AG04449 (cell line): ENCODE results near the gene GRIK2.

Source experiments
- CTCF ChIA-PET: fragments of 350-600 bp; formaldehyde crosslinking; extraction: SDS; loops from one replicate; lab custom pipeline; 2021; ENCODE audit warnings: antibody characterized with exemption; lab: Yijun Ruan, JAX
- POLR2A ChIA-PET: fragments of 400-600, 350-600 bp; formaldehyde crosslinking; extraction: SDS; loops from one replicate; lab custom pipeline; 2020; ENCODE audit warnings: antibody characterized with exemption, inconsistent platforms; lab: Yijun Ruan, JAX
- DNase-seq: peaks from one replicate; pipeline ENCODE4 v3.0.0-alpha.2; 2010; ENCODE audit warnings: low read depth, low spot score
- H3K4me3 ChIP-seq: 2 replicates; pipeline ENCODE4 v1.5.1; 2011; ENCODE audit warnings: low read depth, mild to moderate bottlenecking, control low read depth, low read length
- TF ChIP-seq, protein P1 (sequence below): IDR thresholded peaks from one replicate; pipeline ENCODE4 v1.5.1; 2011; ENCODE audit warnings: mild to moderate bottlenecking, moderate library complexity, low read length, control low read depth, inconsistent platforms; ENCODE audit not compliant: insufficient read depth; ENCODE audit errors: missing control alignments

Gene GRIK2

DNA sequence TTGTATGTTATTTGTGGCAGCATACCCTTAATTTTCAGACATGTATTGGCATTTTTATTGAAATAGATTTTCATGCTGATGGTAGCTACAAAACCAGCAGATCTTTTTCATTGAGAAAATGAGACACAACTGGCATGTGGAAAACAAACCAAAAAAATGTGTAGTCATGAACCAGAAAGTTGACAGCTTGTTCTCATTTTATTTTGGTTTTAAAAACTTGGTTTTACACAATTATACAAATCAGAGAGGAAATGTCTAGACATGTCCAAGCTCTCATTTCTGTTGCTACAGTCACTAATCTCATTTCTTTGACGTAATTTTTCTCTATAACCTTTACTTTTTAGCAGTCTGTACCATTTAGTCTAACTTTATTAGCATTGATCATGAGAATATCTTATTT lies 85.4 kb downstream of the GRIK2 start:
- TF ChIP-seq, protein P1, sequence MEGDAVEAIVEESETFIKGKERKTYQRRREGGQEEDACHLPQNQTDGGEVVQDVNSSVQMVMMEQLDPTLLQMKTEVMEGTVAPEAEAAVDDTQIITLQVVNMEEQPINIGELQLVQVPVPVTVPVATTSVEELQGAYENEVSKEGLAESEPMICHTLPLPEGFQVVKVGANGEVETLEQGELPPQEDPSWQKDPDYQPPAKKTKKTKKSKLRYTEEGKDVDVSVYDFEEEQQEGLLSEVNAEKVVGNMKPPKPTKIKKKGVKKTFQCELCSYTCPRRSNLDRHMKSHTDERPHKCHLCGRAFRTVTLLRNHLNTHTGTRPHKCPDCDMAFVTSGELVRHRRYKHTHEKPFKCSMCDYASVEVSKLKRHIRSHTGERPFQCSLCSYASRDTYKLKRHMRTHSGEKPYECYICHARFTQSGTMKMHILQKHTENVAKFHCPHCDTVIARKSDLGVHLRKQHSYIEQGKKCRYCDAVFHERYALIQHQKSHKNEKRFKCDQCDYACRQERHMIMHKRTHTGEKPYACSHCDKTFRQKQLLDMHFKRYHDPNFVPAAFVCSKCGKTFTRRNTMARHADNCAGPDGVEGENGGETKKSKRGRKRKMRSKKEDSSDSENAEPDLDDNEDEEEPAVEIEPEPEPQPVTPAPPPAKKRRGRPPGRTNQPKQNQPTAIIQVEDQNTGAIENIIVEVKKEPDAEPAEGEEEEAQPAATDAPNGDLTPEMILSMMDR: no peak
- CTCF ChIA-PET: interaction anchor here (2.5 kb wide), 1 partner anchor 15 kb away, joined by 4 read pairs; no protein-coding TSS in a partner anchor
- POLR2A ChIA-PET: no interaction called here

DNA sequence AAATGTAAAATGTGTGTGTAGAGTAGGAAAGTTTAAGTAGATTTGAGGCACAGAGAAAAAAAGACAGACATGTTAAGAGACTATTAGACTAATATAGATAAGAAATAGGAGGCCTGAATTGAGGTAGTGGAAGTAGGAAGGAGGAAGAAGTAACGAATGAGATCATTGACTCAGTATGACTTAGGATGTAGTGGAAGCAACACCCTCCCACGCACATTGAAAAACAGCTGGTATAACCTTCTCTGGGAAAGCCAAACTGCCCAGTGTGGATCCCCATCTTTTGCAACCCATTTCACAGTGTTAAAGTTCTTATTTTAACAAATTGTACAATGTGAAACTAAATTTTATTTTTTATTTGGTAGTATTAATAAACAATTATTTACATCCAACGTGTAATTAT lies 89.1 kb downstream of the GRIK2 start:
- DNase-seq: no peak
- TF ChIP-seq, protein P1: no peak
- POLR2A ChIA-PET: no interaction called here
- CTCF ChIA-PET: interaction anchor here (0.9 kb wide), 1 partner anchor 11 kb away, joined by 3 read pairs; no protein-coding TSS in a partner anchor
- no peak overlapping the region for H3K4me3 ChIP-seq

More for the DNA sequence above, 85.4 kb downstream of the GRIK2 start:
- no peak for DNase-seq
- H3K4me3 ChIP-seq: no peak overlapping the region

DNA sequence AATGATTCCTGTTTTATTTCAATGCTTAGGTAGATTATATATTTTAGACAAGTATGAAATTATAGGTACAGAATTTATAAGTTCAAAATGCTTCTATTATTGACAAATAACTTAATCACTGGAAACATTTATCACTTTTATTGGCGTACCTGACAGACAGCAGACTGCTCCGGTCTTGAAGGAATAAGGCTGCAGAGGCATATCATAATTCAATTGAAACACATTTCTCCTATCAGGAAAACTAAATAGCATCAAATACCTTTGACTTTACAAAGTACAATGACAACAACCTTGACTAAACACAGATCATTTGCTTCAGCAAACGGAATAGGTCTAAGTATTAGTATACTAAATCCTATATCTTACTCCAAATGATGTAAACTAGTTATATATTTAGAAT lies 91.3 kb downstream of the GRIK2 start:
- no peak overlapping the region for H3K4me3 ChIP-seq
- POLR2A ChIA-PET: no interaction called here
- TF ChIP-seq, protein P1: no peak
- CTCF ChIA-PET: no interaction called here
- DNase-seq: no peak

DNA sequence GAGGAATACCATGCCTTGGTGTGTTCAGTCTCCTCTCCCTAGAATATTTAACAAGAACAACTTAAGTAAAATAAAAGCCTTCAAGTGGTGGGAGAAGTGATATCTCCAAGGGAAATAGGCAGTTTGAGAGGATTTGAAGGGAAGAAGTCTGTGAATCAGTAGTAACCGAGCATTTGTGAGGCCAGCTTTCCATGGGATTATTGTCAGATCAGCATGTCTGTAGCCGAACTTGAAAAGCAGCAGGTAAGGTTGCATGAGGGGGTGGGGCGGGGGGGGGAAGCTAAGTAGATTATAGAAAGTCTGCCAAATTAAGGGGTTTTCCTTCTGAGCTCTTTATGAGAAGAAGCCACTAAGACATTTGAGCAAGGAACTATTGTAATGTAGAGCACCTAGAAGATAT lies 92.6 kb downstream of the GRIK2 start:
- TF ChIP-seq, protein P1: no peak
- DNase-seq: no peak
- ChIA-PET POLR2A (no interaction called here), CTCF (no interaction called here)
- H3K4me3 ChIP-seq: no peak overlapping the region

DNA sequence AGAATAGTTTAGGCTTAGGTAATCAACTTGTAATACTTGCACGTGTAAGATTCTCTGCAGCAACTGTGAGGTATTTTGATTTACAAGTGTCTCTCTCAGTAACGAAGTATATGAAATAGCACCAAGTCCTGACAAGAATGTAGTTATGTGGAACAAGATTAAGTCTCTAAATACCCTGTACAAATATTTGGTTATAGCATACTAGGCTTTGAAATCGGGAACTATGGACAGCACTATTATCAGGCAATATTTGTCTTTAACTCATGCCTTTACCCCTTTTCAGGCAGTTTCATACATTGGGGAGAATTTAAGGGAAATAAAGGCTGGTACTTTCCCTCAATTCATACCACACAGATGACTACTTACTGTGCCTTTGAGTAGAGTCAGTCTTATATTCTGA lies 93.2 kb downstream of the GRIK2 start:
- H3K4me3 ChIP-seq: no peak overlapping the region
- DNase-seq: no peak
- ChIA-PET POLR2A (no interaction called here), CTCF (no interaction called here)
- TF ChIP-seq, protein P1: no peak

DNA sequence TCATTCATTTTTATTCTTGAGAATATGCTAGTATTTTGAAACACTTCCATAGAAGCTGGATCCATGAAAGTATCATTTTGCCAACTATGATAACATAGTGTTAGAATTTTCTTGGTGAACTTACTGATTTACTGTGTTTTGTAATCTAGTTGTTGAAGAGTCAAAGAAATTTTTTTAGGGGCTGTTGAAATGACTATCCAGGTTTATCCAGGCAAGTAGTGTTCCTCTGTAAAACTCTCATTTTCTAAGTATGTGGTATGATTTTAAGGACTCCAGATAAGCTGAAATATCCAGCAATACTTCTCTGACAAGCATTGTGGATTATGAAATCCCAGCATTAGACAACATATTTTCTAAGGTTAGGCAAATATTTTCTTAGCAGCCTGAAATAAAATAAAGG lies 95.9 kb downstream of the GRIK2 start:
- no peak overlapping the region for H3K4me3 ChIP-seq
- TF ChIP-seq, protein P1: no peak
- ChIA-PET CTCF (no interaction called here), POLR2A (no interaction called here)
- DNase-seq: no peak
